K562 (cell line): ENCODE data around the gene NFATC2. TPM values are rescaled to one million over a fixed set of nuclear protein-coding genes. Genes with fewer than 3 reads are reported as not detected.

ENCODE experiments used
- microRNA-seq: library from miRNA; unstranded; fragments of <30 nt; microRNA quantifications from one replicate; pipeline ENCODE4, GENCODE V29; 2018; ENCODE audit warnings: borderline microRNAs expressed
- polyA plus RNA-seq, 8 experiments: library from polyadenylated mRNA; depleted of rRNA in 4 of 8; stranded (reverse) in 5 of 8; unstranded in 3 of 8; fragments of >200 nt; fragmentation: Nextera tagmentation in 2 of 8; fragmentation: Illumina TruSeq in 1 of 8; extraction: Ambion mirVana in 2 of 8; extraction: Trizol in 1 of 8; gene quantifications; 2 replicates each; pipeline versions ENCODE4 v1.2.1 to v1.2.3, GENCODE V29; 2011 to 2014; ENCODE audit warnings: inconsistent platforms in 1 of 8, missing spikeins in 1 of 8
- small RNA-seq: library from RNA; depleted of rRNA; stranded (forward); fragments of <200 nt; gene quantifications from one replicate; pipeline ENCODE3, GENCODE V24; 2014
- total RNA-seq, 7 experiments: library from RNA; depleted of rRNA in 6 of 7; stranded (reverse); fragments of >200 nt in 6 of 7; fragmentation: Illumina TruSeq in 2 of 7; extraction: Trizol in 2 of 7; gene quantifications; 2 replicates each; pipeline versions ENCODE4 v1.2.1 to v1.2.3, GENCODE V29; 2011 to 2021; ENCODE audit warnings: low replicate concordance in 1 of 7

NFATC2 gene
- total and polyA plus RNA-seq, 9 of the 15 experiments (the other 6 are each of a cell fraction or from before 2014, with no cell fraction given) = 1.9 to 11.2 (median 3.0) TPM

Small RNA genes within 50 kb of the gene (microRNA-seq; reads per million reads assigned to microRNA genes)
- 7.6 reads per million, percentile 53 among the genes with 10 or more reads in this experiment for gene MIR3194

Small RNA genes within 50 kb of the gene (small RNA-seq; reads per million reads assigned to genes)
- gene MIR3194 = 2.0 reads per million, percentile 81 among the genes with 10 or more reads in this experiment

Other genes with a start within 250 kb of the NFATC2 start
- gene ATP9A, start 225.7 kb upstream of the NFATC2 start, total RNA-seq (2014; rRNA removed) = 0.18 and 0.24 TPM in 2 replicates
- gene ATP9A, start 225.7 kb upstream of the NFATC2 start, total RNA-seq (2014; rRNA removed; fragmentation: Illumina TruSeq; extraction: Trizol) = 0.36 and 0.48 TPM in 2 replicates
- 0.15 and 0.22 TPM in 2 replicates for gene ATP9A, start 225.7 kb upstream of the NFATC2 start, total RNA-seq (2015; rRNA removed; fragmentation: Illumina TruSeq; extraction: Trizol)
- gene ATP9A, start 225.7 kb upstream of the NFATC2 start, total RNA-seq (2021) = 0.42 and 0.62 TPM in 2 replicates
- 0.05 and 0.29 TPM in 2 replicates for gene ATP9A, start 225.7 kb upstream of the NFATC2 start, polyA plus RNA-seq (2011; rRNA removed)
- 0.39 and 0.40 TPM in 2 replicates for gene ATP9A, start 225.7 kb upstream of the NFATC2 start, polyA plus RNA-seq (2014; fragmentation: Illumina TruSeq; extraction: Trizol)
- under 1 TPM; 0.21 to 0.23 TPM for gene ATP9A, start 225.7 kb upstream of the NFATC2 start, polyA plus RNA-seq (2014; fragmentation: Nextera tagmentation; extraction: Ambion mirVana)
- 0.32 and 0.46 TPM in 2 replicates for gene ATP9A, start 225.7 kb upstream of the NFATC2 start, polyA plus RNA-seq (2014; rRNA removed)